Progenitor cell of endocrine pancreas (in vitro differentiated cells): ENCODE results near the gene ZNF789. TPM values are rescaled to one million over a fixed set of nuclear protein-coding genes. Genes with fewer than 3 reads are reported as not detected.

Experiments
- DNase-seq: peaks from one replicate; pipeline ENCODE4 v3.0.0; 2021; ENCODE audit warnings: low spot score; ENCODE audit not compliant: unreplicated experiment
- H3K27ac Mint-ChIP-seq: 2 replicates; pipeline ENCODE4 v1.8.0; 2021; ENCODE audit warnings: mild to moderate bottlenecking, moderate library complexity, mixed read lengths
- H3K27me3 Mint-ChIP-seq: 2 replicates; pipeline ENCODE4 v1.8.0; 2021; ENCODE audit warnings: mixed read lengths
- H3K36me3 Mint-ChIP-seq: 2 replicates; pipeline ENCODE4 v1.8.0; 2022; ENCODE audit warnings: mixed read lengths; ENCODE audit not compliant: insufficient read depth
- H3K4me1 Mint-ChIP-seq: 2 replicates; pipeline ENCODE4 v1.8.0; 2021; ENCODE audit warnings: low read depth, mixed read lengths
- H3K4me3 Mint-ChIP-seq: 2 replicates; pipeline ENCODE4 v1.8.0; 2021; ENCODE audit warnings: low read depth, mild to moderate bottlenecking, moderate library complexity, mixed read lengths
- H3K9me3 Mint-ChIP-seq: 2 replicates; pipeline ENCODE4 v1.8.0; 2021; ENCODE audit warnings: low read depth, mixed read lengths
- total RNA-seq: library from RNA; stranded (reverse); gene quantifications from 2 replicates; pipeline ENCODE4 v1.2.1, GENCODE V29; 2021
- TF ChIP-seq, protein P1 (sequence below): fragments of 200-600 bp; sonication (generic); IDR thresholded peaks from one replicate; pipeline ENCODE4 v1.5.0; 2021; ENCODE audit warnings: antibody characterized with exemption, mild to moderate bottlenecking; ENCODE audit not compliant: unreplicated experiment

ZNF789 gene
- total RNA-seq, 1 donor from 2014 or later, result 27.4 TPM

- no peak for DNase-seq
- H3K4me3 Mint-ChIP-seq, result no peak overlapping the region
- TF ChIP-seq, protein P1, sequence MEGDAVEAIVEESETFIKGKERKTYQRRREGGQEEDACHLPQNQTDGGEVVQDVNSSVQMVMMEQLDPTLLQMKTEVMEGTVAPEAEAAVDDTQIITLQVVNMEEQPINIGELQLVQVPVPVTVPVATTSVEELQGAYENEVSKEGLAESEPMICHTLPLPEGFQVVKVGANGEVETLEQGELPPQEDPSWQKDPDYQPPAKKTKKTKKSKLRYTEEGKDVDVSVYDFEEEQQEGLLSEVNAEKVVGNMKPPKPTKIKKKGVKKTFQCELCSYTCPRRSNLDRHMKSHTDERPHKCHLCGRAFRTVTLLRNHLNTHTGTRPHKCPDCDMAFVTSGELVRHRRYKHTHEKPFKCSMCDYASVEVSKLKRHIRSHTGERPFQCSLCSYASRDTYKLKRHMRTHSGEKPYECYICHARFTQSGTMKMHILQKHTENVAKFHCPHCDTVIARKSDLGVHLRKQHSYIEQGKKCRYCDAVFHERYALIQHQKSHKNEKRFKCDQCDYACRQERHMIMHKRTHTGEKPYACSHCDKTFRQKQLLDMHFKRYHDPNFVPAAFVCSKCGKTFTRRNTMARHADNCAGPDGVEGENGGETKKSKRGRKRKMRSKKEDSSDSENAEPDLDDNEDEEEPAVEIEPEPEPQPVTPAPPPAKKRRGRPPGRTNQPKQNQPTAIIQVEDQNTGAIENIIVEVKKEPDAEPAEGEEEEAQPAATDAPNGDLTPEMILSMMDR, result peak; percentile 18
- no peaks in the 10 kb centered on the region for H3K4me1 Mint-ChIP-seq
- no peak overlapping the region for H3K27ac Mint-ChIP-seq
- no peaks in the 10 kb centered on the region for H3K27me3 Mint-ChIP-seq
- H3K36me3 Mint-ChIP-seq, result peaks cover 29% of the 10 kb centered on the region
- peaks cover 12% of the 10 kb centered on the region for H3K9me3 Mint-ChIP-seq
Measured at GRCh38 chr7:99489235-99489634, 16.5 kb downstream of the ZNF789 start.

- TF ChIP-seq, protein P1, result no peak
- H3K9me3 Mint-ChIP-seq, result peaks cover 14% of the 10 kb centered on the region
- no peak overlapping the region for H3K4me3 Mint-ChIP-seq
- no peak overlapping the region for H3K27ac Mint-ChIP-seq
- H3K27me3 Mint-ChIP-seq, result no peaks in the 10 kb centered on the region
- DNase-seq, result no peak
- peaks cover 35% of the 10 kb centered on the region for H3K36me3 Mint-ChIP-seq
- H3K4me1 Mint-ChIP-seq, result no peaks in the 10 kb centered on the region
Measured at GRCh38 chr7:99490878-99491277, 18.2 kb downstream of the ZNF789 start.

DNA sequence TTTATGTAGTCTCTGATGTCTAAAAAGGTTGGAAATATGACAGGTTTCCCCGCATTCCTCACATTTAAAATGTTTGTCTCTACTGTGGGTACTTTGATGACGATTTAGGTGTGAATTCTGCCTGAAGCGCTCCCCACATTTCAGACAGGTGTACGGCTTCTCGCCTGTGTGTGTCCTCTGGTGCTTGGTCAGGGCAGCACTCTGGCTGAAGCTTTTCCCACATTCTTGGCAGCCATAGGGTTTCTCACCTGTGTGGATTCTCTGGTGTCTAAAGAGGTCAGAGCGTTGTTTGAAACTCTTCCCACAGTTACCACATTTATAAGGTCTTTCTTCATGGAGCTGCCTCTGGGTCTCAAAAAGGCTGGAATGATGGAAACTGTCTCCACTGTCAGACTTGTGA is 21.1 kb downstream of the ZNF789 start:
- TF ChIP-seq, protein P1, result no peak
- peaks cover 14% of the 10 kb centered on the region for H3K9me3 Mint-ChIP-seq
- no peaks in the 10 kb centered on the region for H3K27me3 Mint-ChIP-seq
- no peak overlapping the region for H3K4me3 Mint-ChIP-seq
- H3K4me1 Mint-ChIP-seq, result peaks cover 11% of the 10 kb centered on the region
- peaks cover 44% of the 10 kb centered on the region for H3K36me3 Mint-ChIP-seq
- DNase-seq, result no peak
- H3K27ac Mint-ChIP-seq, result no peak overlapping the region

DNA sequence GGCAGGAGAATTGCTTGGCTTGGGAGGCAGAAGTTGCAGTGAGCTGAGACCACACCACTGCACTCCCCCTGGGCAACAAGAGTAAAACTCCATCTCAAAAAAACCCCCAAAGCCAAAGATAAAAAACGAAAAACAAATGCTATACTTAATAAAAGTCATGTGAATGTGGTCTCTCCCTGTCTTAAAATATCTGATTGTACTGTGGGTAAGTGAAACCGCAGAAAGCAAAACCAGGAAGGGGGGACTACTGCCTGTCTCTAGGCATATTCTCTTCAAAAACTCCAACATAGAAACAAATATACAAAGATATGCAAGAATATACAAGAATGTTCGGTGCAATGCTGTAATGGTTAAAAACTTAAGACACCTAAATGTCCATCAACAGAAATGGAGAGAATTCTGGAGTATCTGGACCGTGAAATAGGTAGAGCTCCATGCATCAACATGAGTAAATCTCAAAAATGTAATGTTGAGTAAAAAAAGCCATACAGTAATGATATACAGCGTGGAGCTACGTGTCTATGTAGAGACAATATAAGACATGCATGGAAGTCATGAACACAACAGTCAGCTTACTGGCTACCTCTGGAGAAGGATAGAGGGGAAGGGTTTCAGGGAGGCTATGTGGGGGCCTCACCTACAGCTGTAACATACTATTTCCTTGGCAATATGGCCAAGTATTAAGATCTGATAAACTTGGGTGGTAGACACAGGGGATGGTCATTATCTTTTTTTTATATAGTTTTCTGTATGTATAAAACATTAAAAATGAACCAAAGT is 25.3 kb downstream of the ZNF789 start:
- Mint-ChIP-seq H3K4me1 (peaks cover 17% of the 10 kb centered on the region), H3K4me3 (peak overlapping the region; percentile 92), H3K27me3 (no peaks in the 10 kb centered on the region), H3K9me3 (peaks cover 12% of the 10 kb centered on the region), H3K36me3 (peaks cover 36% of the 10 kb centered on the region), H3K27ac (peak overlapping the region; percentile 25)
- DNase-seq, result no peak
- TF ChIP-seq, protein P1, result no peak

DNA sequence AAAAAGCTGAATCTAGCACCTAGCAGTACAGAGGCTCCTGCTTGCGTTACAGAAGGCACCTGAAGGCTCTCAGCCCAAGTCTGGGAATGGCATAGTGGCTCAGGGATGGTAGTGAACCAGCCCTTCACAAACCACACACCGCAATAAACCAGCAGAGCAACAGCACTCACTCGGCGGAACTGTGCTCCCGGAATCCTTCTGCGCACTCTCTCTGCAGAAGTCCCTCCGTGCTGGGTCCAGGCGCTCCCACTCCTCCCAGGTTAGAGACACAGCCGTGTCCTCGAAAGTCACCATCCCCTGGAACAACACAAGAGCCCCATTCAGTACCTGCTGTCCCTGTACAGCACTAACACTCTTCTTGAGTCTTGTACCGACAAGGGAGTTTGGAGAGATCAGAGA is 25.9 kb downstream of the ZNF789 start:
- Mint-ChIP-seq H3K4me1 (peaks cover 17% of the 10 kb centered on the region), H3K9me3 (peaks cover 9% of the 10 kb centered on the region), H3K4me3 (peak overlapping the region; percentile 92), H3K36me3 (peaks cover 30% of the 10 kb centered on the region), H3K27me3 (no peaks in the 10 kb centered on the region), H3K27ac (peak overlapping the region; percentile 65)
- no peak for DNase-seq
- TF ChIP-seq, protein P1, result no peak
